PC-3 (cell line): Measurements from ENCODE around the gene MAP2. TPM values are rescaled to one million over a fixed set of nuclear protein-coding genes. Genes with fewer than 3 reads are reported as not detected.

Source experiments
- ATAC-seq: fragments of 200-7000 bp; cut with Tn5 transposase; 2 replicates; pipeline ENCODE4 v1.9.1; 2020; ENCODE audit warnings: mild to moderate bottlenecking, moderate library complexity
- BruUV-seq: library from RNA; stranded (reverse); fragments of 400-500 nt; replicated peaks from 2 replicates; lab custom pipeline; 2021; lab: Mats Ljungman, UMichigan
- CTCF ChIA-PET: fragments of 300-600 bp; sonication (Branson Sonifier 250); formaldehyde crosslinking; loops from one replicate; lab custom pipeline; 2022; ENCODE audit warnings: antibody characterized with exemption; lab: Charles Lee
- POLR2A ChIA-PET: fragments of 300-600 bp; sonication (Branson Sonifier 250); formaldehyde crosslinking; loops from one replicate; lab custom pipeline; 2022; ENCODE audit warnings: antibody characterized with exemption; ENCODE audit not compliant: unreplicated experiment; lab: Charles Lee
- DNase-seq: peaks from one replicate; pipeline ENCODE4 v3.0.0-alpha.2; 2015
- H2AFZ ChIP-seq: fragments of 300-600 bp; sonication (generic); 2 replicates; pipeline ENCODE4 v1.6.0; 2016; ENCODE audit warnings: antibody characterized with exemption, low read length
- H3F3A ChIP-seq: fragments of 300-600 bp; sonication (generic); one replicate; pipeline ENCODE4 v1.6.0; 2017; ENCODE audit warnings: antibody characterized with exemption, low read length, control low read depth, mild to moderate bottlenecking; ENCODE audit not compliant: unreplicated experiment
- H3K27ac ChIP-seq: fragments of 300-600 bp; sonication (generic); 2 replicates; pipeline ENCODE4 v1.5.1; 2016; ENCODE audit warnings: mild to moderate bottlenecking, low read length
- H3K27me3 ChIP-seq: fragments of 300-600 bp; sonication (generic); 2 replicates; pipeline ENCODE4 v1.6.1; 2016; ENCODE audit warnings: low read length, mixed read lengths
- H3K36me3 ChIP-seq: fragments of 300-600 bp; sonication (generic); 2 replicates; pipeline ENCODE4 v1.6.1; 2016; ENCODE audit warnings: low read depth, mixed run types, low read length, mixed read lengths
- H3K4me1 ChIP-seq: fragments of 300-600 bp; sonication (generic); 2 replicates; pipeline ENCODE4 v1.5.1; 2016; ENCODE audit warnings: low read length; ENCODE audit not compliant: insufficient read depth
- H3K4me2 ChIP-seq: fragments of 300-600 bp; sonication (generic); 2 replicates; pipeline ENCODE4 v1.6.0; 2016; ENCODE audit warnings: low read length
- H3K4me3 ChIP-seq: fragments of 300-600 bp; sonication (generic); 2 replicates; pipeline ENCODE4 v1.5.1; 2016; ENCODE audit warnings: mild to moderate bottlenecking, low read length, mixed read lengths
- H3K79me2 ChIP-seq: fragments of 300-600 bp; sonication (generic); 2 replicates; pipeline ENCODE4 v1.6.1; 2017; ENCODE audit warnings: low read length, mixed read lengths
- H3K9ac ChIP-seq: fragments of 300-600 bp; sonication (generic); 2 replicates; pipeline ENCODE4 v1.6.0; 2016; ENCODE audit warnings: mild to moderate bottlenecking, low read length
- H3K9me2 ChIP-seq: fragments of 300-600 bp; sonication (generic); replicated peaks from 2 replicates; pipeline ENCODE4 v1.6.1; 2016; ENCODE audit warnings: mixed run types, low read length, mixed read lengths
- H3K9me3 ChIP-seq: fragments of 300-600 bp; sonication (generic); 2 replicates; pipeline ENCODE4 v1.6.1; 2016; ENCODE audit warnings: low read length, mixed read lengths
- H4K20me1 ChIP-seq: fragments of 300-600 bp; sonication (generic); 2 replicates; pipeline ENCODE4 v1.6.1; 2016; ENCODE audit warnings: low read length, mixed read lengths
- CTCF ChIP-seq: fragments of 300-600 bp; sonication (generic); conservative IDR thresholded peaks from 2 replicates; pipeline ENCODE4 v1.5.1; 2017; ENCODE audit warnings: antibody characterized with exemption, low read depth, mild to moderate bottlenecking, low read length
- EZH2 ChIP-seq: fragments of 300-600 bp; sonication (generic); IDR thresholded peaks from one replicate; pipeline ENCODE4 v1.6.1; 2017; ENCODE audit warnings: antibody characterized with exemption, mild to moderate bottlenecking, low read length; ENCODE audit not compliant: unreplicated experiment
- EZH2phosphoT487 ChIP-seq: fragments of 300-600 bp; sonication (generic); IDR thresholded peaks from 2 replicates; pipeline ENCODE4 v1.6.1; 2018; ENCODE audit warnings: mild to moderate bottlenecking, antibody characterized with exemption, low read length, borderline replicate concordance
- intact Hi-C: fragments of 100-400 bp; cut with micrococcal nuclease; formaldehyde crosslinking; loops from 2 replicates; pipeline ENCODE4 v1.9.0; 2023
- total RNA-seq: library from RNA; depleted of rRNA; stranded (reverse); fragments of >200 nt; gene quantifications from 2 replicates; pipeline ENCODE4 v1.2.3, GENCODE V29; 2014

The MAP2 gene
- total RNA-seq, 1 experiment from 2014 or later = 2.1 TPM

GRCh38 chr2:209556354-209556961 is 132.6 kb downstream of the MAP2 start:
- Histone ChIP-seq H3K79me2 (no peaks in the 10 kb centered on the region), H3K4me1 (no peaks in the 10 kb centered on the region), H3K4me3 (no peak overlapping the region), H3K27me3 (no peaks in the 10 kb centered on the region), H3F3A (no peaks in the 10 kb centered on the region), H3K4me2 (no peak overlapping the region), H3K9me3 (no peaks in the 10 kb centered on the region), H3K36me3 (no peaks in the 10 kb centered on the region), H3K9ac (no peak overlapping the region), H2AFZ (no peak overlapping the region), H3K9me2 (no peaks in the 10 kb centered on the region), H3K27ac (no peak overlapping the region), H4K20me1 (no peaks in the 10 kb centered on the region)
- DNase-seq (peak; percentile 73), ATAC-seq (peak; percentile 94)
- CTCF ChIA-PET = interaction anchor here (0.6 kb wide), 1 partner anchor 21 kb away, joined by 3 read pairs; no protein-coding TSS in a partner anchor
- intact Hi-C loops = loop anchor here (1.0 to 5.0 kb wide), 4 partner anchors 60 to 1159 kb away; no protein-coding TSS in a partner anchor
- POLR2A ChIA-PET = interaction anchor here (0.6 kb wide), 1 partner anchor 114 kb away, joined by 4 read pairs; no protein-coding TSS in a partner anchor
- BruUV-seq = no TSS peak
- TF ChIP-seq CTCF (peak; percentile 80), EZH2 (no peak)

GRCh38 chr2:209560911-209561310 is 137.1 kb downstream of the MAP2 start:
- intact Hi-C loops = no loop called here
- ChIA-PET POLR2A (no interaction called here), CTCF (no interaction called here)
- Histone ChIP-seq H3K9me2 (no peaks in the 10 kb centered on the region), H3K9me3 (no peaks in the 10 kb centered on the region), H3K27ac (no peak overlapping the region), H3K4me3 (no peak overlapping the region), H3K9ac (no peak overlapping the region), H3K4me2 (no peak overlapping the region), H2AFZ (no peak overlapping the region), H3K27me3 (no peaks in the 10 kb centered on the region), H4K20me1 (no peaks in the 10 kb centered on the region), H3K79me2 (no peaks in the 10 kb centered on the region), H3F3A (no peaks in the 10 kb centered on the region), H3K36me3 (no peaks in the 10 kb centered on the region), H3K4me1 (no peaks in the 10 kb centered on the region)
- no peak for DNase-seq
- BruUV-seq = no TSS peak
- no peak for ATAC-seq
- TF ChIP-seq CTCF (no peak), EZH2 (no peak), EZH2phosphoT487 (no peak)

GRCh38 chr2:209563453-209563852 is 139.6 kb downstream of the MAP2 start:
- no peak overlapping the region for H3K9ac ChIP-seq
- no peak overlapping the region for H3K27ac ChIP-seq
- POLR2A ChIA-PET = no interaction called here
- intact Hi-C loops = no loop called here
- H4K20me1 ChIP-seq = no peaks in the 10 kb centered on the region
- DNase-seq = no peak
- CTCF ChIA-PET = interaction anchor here (1.1 kb wide), 1 partner anchor 232 kb away, joined by 3 read pairs; no protein-coding TSS in a partner anchor
- H3K9me2 ChIP-seq = no peaks in the 10 kb centered on the region
- BruUV-seq = no TSS peak
- H3K36me3 ChIP-seq = no peaks in the 10 kb centered on the region
- no peak overlapping the region for H3K4me2 ChIP-seq
- H3F3A ChIP-seq = no peaks in the 10 kb centered on the region
- ATAC-seq = no peak
- no peaks in the 10 kb centered on the region for H3K4me1 ChIP-seq
- H3K79me2 ChIP-seq = no peaks in the 10 kb centered on the region
- TF ChIP-seq EZH2 (no peak), EZH2phosphoT487 (no peak), CTCF (no peak)
- H3K4me3 ChIP-seq = no peak overlapping the region
- no peaks in the 10 kb centered on the region for H3K9me3 ChIP-seq
- H3K27me3 ChIP-seq = no peaks in the 10 kb centered on the region
- no peak overlapping the region for H2AFZ ChIP-seq
